ENCODE measurements around the gene C6orf47.
"Not testable (repeated sequence)": the region's sequence is repeated elsewhere in the genome, so short reads cannot be mapped to it uniquely, and the experiment has no call there.

C6orf47 gene, protein sequence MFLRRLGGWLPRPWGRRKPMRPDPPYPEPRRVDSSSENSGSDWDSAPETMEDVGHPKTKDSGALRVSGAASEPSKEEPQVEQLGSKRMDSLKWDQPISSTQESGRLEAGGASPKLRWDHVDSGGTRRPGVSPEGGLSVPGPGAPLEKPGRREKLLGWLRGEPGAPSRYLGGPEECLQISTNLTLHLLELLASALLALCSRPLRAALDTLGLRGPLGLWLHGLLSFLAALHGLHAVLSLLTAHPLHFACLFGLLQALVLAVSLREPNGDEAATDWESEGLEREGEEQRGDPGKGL

DNA sequence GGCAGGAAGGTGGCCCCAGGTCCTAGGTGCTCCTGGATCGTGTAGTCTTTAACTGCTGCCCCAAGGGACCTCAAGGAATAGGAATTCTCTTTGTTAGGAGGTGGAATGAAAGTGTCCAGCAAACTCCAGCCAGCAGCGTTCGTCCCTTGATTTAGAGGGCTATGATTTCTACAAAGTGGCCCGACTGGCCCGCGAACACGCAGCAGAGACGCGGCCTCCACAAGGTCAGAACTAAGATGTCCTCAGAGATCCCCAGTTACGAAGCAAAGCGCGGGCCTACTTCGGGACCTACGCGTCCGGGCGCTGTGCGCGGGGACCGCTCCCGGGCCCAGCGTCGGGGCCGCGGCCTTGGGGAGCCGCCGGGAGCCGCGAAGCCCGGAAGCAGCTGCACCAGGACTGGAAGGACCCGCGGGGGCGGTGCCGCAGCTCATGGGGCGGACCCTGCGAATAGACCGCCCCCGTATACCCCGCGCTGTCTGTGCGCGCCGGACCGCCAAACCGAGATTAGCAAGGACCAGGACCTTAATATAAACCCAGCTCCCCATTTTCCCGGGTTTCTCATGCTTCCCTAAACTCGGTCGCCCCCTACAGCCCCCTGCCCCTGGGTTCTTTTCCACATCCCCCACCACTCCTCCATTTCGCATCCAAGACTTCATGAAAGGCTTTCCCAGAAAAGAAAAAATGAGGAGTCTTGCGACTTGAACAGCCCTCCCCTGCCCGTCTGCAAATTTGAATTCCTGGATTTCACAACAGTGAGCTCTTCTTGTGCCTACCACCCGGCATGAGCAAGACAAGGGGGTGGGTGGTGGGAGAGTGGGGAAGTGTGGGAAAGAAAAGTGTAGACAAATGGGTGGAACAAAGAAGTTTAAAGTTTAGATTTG lies at the start of gene C6orf47:
C6orf47 (minus strand) TSS at position 398 of the 881 bp plus-strand sequence. CDS start 831 bp downstream, outside the sequence.
- H3K4me3 ChIP-seq (ENCODE audit: low read length): peak within 1 kb of the TSS; percentile 91
- DNase-seq (ENCODE audit: low read depth): no peak
- TF ChIP-seq, protein P1, sequence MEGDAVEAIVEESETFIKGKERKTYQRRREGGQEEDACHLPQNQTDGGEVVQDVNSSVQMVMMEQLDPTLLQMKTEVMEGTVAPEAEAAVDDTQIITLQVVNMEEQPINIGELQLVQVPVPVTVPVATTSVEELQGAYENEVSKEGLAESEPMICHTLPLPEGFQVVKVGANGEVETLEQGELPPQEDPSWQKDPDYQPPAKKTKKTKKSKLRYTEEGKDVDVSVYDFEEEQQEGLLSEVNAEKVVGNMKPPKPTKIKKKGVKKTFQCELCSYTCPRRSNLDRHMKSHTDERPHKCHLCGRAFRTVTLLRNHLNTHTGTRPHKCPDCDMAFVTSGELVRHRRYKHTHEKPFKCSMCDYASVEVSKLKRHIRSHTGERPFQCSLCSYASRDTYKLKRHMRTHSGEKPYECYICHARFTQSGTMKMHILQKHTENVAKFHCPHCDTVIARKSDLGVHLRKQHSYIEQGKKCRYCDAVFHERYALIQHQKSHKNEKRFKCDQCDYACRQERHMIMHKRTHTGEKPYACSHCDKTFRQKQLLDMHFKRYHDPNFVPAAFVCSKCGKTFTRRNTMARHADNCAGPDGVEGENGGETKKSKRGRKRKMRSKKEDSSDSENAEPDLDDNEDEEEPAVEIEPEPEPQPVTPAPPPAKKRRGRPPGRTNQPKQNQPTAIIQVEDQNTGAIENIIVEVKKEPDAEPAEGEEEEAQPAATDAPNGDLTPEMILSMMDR (conservative IDR thresholded peaks at IDR 0.05; ENCODE audit: low read depth, low read length): no peak

DNA sequence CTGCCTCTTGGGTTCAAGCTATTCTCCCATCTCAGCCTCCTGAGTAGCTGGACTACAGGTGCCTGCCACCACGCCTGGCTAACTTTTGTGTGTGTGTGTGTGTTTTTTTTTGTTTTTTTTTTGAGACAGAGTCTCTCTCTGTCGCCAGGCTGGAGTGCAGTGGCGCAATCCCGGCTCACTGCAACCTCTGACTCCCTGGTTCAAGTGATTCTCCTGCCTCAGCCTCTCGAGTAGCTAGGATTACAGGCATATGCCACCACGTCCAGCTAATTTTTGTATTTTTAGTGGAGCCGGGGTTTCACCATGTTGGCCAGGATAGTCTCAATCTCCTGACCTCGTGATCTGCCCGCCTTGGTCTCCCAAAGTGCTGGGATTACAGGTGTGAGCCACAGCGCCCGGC lies 48.6 kb upstream of the C6orf47 start:
- not testable (repeated sequence) for DNase-seq (ENCODE audit: low read depth); H3K4me3 ChIP-seq (ENCODE audit: low read length)

DNA sequence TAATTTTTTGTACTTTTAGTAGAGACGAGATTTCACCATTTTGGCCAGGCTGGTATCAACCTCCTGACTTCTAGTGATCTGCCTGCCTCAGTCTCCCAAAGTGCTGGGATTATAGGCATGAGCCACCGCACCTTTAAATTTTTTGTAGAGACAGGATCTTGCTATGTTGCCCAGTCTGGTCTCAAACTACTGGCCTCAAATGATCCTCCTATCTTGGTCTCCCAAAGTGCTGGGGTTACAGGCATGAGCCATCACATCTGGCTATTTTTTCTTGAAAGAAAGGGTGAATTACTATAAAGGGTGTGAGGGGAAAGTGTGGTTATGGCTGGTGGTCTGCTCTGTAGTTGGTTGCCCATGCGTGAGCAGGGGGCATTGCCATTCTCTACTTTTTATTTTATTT lies 47.6 kb upstream of the C6orf47 start:
- TF ChIP-seq, protein P1 (conservative IDR thresholded peaks at IDR 0.05; ENCODE audit: low read depth, low read length): no peak
- no peak overlapping the region for H3K4me3 ChIP-seq (ENCODE audit: low read length)
- no peak for DNase-seq (ENCODE audit: low read depth)

DNA sequence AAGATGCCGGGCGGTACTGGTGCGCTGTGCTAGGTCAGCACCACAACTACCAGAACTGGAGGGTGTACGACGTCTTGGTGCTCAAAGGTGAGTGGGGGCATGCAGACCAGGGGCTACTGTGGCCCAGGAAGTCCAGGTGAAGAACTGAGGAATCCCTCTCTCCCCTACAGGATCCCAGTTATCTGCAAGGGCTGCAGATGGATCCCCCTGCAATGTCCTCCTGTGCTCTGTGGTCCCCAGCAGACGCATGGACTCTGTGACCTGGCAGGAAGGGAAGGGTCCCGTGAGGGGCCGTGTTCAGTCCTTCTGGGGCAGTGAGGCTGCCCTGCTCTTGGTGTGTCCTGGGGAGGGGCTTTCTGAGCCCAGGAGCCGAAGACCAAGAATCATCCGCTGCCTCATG lies 47.1 kb upstream of the C6orf47 start:
- TF ChIP-seq, protein P1 (conservative IDR thresholded peaks at IDR 0.05; ENCODE audit: low read depth, low read length): no peak
- H3K4me3 ChIP-seq (ENCODE audit: low read length): no peak overlapping the region

DNA sequence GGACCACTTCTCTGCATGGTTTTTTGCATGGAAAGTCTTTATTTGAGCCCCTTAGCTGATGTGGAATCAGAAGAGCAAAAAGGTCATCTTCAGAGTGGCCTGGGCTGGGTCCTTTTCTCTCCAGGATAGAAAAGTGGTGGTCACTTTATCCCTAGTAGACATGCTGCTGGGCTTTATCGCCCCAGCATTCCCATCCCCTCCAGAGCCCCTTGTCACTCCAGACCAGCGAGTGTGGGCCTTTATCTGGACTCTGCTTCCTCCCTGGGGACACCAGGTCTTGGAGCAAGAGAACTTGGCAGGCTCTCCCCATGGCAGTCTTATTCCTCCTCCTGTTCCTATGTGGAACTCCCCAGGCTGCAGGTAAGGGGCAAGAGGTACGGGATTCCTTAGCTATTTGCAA lies 46.0 kb upstream of the C6orf47 start, which contains the start of gene LY6G6F:
LY6G6F (plus strand) TSS at position 268 of the 400 bp plus-strand sequence; CDS start at position 309, 41 bp downstream.
- H3K4me3 ChIP-seq (ENCODE audit: low read length): no peak within 1 kb of the TSS
- TF ChIP-seq, protein P1 (conservative IDR thresholded peaks at IDR 0.05; ENCODE audit: low read depth, low read length): no peak
- no peak for DNase-seq (ENCODE audit: low read depth)

More for the DNA sequence above, 47.1 kb upstream of the C6orf47 start:
- DNase-seq (ENCODE audit: low read depth): no peak

DNA sequence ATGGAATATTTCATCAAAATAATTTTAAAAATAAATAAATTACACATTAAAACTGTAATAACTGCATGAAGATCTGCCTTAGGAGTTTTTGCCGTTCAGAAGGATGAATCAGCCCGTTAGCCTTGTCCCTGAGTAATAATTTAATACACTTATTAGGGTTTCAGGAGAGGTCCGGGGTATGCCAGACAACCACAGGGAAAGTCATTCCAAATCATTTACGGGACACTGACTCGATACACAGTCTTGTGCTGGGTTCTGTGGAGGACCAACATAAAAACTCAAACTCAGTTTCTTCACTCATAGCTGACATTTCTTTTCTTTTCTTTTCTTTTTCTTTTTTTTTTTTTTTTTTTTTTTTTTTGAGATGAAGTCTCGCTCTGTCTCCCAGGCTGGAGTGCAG lies 45.4 kb upstream of the C6orf47 start:
- DNase-seq (ENCODE audit: low read depth): no peak
- TF ChIP-seq, protein P1 (conservative IDR thresholded peaks at IDR 0.05; ENCODE audit: low read depth, low read length): no peak
- H3K4me3 ChIP-seq (ENCODE audit: low read length): no peak overlapping the region

DNA sequence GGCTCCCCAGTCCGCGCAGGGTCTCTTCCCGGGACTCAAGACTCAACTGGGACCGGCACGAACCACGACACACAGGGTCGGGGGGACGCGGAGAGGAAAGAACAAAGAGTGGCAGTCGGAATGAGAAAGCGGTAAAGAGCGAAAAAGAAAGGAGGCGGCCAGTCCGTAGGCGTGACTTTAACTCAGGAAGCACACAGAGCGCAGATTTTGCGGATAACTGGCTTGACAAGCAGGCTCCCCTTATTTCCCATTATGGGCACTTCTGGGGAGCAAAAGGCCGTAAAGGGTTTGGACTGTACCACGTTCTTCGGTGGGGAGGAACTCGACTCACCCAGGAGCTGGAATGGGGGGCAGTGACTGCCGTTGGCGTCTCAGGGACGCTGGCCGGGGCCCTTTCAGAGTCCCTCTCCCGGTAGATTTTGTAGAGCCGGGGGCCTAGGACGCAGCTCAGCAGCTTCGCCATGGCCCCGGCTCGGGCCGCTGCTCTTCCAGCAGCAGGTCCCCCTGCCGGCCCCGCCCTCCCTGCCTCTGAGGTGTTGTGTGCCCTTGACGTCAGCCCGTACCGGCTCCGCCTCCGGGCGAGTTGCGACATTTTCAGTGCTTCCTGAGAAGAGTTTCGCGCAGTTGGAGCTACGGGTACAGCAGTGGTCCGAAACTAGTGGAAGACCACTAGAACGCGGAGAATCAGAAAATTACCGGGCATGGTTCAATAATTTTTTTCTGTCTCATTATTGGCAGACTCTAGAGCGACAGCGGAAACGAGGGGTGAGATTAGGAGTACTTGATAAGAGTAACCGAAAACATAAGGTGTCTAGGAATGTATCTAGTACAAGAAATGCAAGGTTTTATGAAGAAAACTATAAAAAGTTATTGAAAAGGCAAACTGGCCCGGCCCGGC lies 42.5 kb upstream of the C6orf47 start, which contains the start of gene ABHD16A:
ABHD16A (minus strand) TSS at position 506 of the 898 bp plus-strand sequence; CDS start at position 463, 43 bp downstream.
- TF ChIP-seq, protein P1 (conservative IDR thresholded peaks at IDR 0.05; ENCODE audit: low read depth, low read length): no peak
- DNase-seq (ENCODE audit: low read depth): peak; percentile 94
- peak within 1 kb of the TSS; percentile 97 for H3K4me3 ChIP-seq (ENCODE audit: low read length)

All from retinal pigment epithelial cell (primary cell).